ENCODE results near the gene NAA35. TPM values are rescaled to one million over a fixed set of nuclear protein-coding genes. Genes with fewer than 3 reads are reported as not detected.
A peak's percentile ranks its signal among the peaks of the same experiment; 100 is the strongest.

Gene NAA35
- total and polyA plus RNA-seq, 9 of the 15 experiments (the other 6 are each of a cell fraction or from before 2014, with no cell fraction given), result 17.7 to 43.9 (median 29.0) TPM

DNA sequence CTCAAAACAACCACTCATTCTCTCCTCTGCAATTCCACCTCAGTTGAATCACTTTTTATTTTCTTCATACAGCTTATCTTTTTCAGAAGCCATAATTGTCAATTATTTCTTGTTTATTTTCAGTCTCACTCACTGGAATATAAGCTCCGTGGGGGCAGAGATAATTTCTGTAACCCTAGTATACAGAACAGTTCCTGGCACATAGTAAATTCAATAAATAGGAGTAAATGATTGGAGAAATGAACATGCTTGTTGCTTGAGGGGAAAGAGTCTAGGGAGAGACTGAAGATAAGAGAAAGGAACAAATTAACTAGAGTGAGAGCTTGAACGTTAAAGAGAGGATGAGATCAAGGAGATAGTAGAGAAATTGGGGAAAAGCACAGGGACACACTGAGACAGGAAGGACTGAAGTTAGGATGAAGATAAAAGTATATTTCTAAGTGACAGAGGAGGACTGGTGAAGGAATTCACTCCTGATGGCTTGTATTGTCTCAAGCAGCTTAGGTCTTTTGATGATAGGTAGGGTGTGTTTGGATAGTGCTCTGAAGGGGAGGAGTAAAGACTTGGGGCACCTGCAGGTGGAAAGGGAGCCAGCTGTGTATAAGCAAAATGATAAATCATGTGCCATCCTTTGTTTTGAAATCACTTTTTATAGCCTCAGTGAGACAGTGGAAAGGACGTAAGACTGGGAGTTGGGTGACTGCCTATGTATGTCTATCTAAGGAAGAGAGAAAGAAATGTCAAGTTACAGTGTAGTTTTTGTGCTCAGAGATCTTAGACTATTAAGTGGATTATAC lies 2.2 kb downstream of the NAA35 start:
- Histone ChIP-seq H3K27ac (ENCODE audit: extremely low read depth, low read depth, low read length) (no peak overlapping the region; the same call in 1 of the 3 replicates), H3K9me1 (ENCODE audit: control insufficient read depth, insufficient read depth, low read length) (no peaks in the 10 kb centered on the region), H3K79me2 (ENCODE audit: control insufficient read depth, insufficient read depth, low read length) (peaks cover 74% of the 10 kb centered on the region), H4K20me1 (replicated peaks; ENCODE audit: control insufficient read depth, insufficient read depth, low read length) (0 out of 2 replicates have a peak, but pooled peaks cover 5% of the 10 kb centered on the region), H3K4me2 (ENCODE audit: insufficient read depth, low read length) (peak overlapping the region; percentile 55), H3K4me3 (no peak overlapping the region), H3K9me3 (replicated peaks; ENCODE audit: control insufficient read depth, insufficient read depth, low read depth, low read length) (no peaks in the 10 kb centered on the region), H2AFZ (ENCODE audit: low read depth, low read length) (no peak overlapping the region), H3K9ac (ENCODE audit: insufficient read depth in 1 of 2, low read depth in 2 of 2, low read length in 2 of 2) (peak overlapping the region in 1 of 2 experiments; percentile 18; a peak in 2 of 4 replicates), H3K36me3 (ENCODE audit: control insufficient read depth, insufficient read depth, low read length) (peaks cover 54% of the 10 kb centered on the region), H3K27me3 (ENCODE audit: control insufficient read depth in 2 of 2, insufficient read depth in 2 of 2, low read length in 2 of 2) (no peaks in the 10 kb centered on the region), H3K4me1 (replicated peaks in 1 of 2; ENCODE audit: control insufficient read depth in 2 of 2, insufficient read depth in 2 of 2, low read length in 2 of 2) (peaks cover 3 to 12% of the 10 kb centered on the region in 2 experiments; a peak in 3 of 5 replicates)
- WGBS (ENCODE audit: insufficient coverage, low coverage, missing lambda C conversion rate), result 32% methylated on average over 2 of the region's 3 CpGs
- ChIA-PET CTCF (ENCODE audit: low intra/inter-chr PET ratio) (no interaction called here), POLR2A (interaction anchor here (1.4 kb wide), 1 partner anchor 62 kb away, joined by 4 read pairs; no protein-coding TSS in a partner anchor)
- in situ Hi-C loops (cut with MboI), result no loop called here
- ATAC-seq, result no peak
- DNase-seq (ENCODE audit: extremely low read depth in 1 of 4, low spot score in 3 of 4), result no peak
- no TSS peak for BruUV-seq (replicated peaks)
- no peak for FAIRE-seq
- intact Hi-C loops (cut with micrococcal nuclease), result loop anchor here (10.0 kb wide), 1 partner anchor 412 kb away; the partner anchor contains the start of gene TUT7
- TF ChIP-seq, protein P1, sequence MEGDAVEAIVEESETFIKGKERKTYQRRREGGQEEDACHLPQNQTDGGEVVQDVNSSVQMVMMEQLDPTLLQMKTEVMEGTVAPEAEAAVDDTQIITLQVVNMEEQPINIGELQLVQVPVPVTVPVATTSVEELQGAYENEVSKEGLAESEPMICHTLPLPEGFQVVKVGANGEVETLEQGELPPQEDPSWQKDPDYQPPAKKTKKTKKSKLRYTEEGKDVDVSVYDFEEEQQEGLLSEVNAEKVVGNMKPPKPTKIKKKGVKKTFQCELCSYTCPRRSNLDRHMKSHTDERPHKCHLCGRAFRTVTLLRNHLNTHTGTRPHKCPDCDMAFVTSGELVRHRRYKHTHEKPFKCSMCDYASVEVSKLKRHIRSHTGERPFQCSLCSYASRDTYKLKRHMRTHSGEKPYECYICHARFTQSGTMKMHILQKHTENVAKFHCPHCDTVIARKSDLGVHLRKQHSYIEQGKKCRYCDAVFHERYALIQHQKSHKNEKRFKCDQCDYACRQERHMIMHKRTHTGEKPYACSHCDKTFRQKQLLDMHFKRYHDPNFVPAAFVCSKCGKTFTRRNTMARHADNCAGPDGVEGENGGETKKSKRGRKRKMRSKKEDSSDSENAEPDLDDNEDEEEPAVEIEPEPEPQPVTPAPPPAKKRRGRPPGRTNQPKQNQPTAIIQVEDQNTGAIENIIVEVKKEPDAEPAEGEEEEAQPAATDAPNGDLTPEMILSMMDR (IDR thresholded peaks at IDR 0.05 in 2 of 3, conservative IDR thresholded peaks at IDR 0.05 in 1 of 3; ENCODE audit: insufficient read depth in 2 of 3, low read depth in 1 of 3, low read length in 3 of 3), result no peak
- TF ChIP-seq, protein P2, sequence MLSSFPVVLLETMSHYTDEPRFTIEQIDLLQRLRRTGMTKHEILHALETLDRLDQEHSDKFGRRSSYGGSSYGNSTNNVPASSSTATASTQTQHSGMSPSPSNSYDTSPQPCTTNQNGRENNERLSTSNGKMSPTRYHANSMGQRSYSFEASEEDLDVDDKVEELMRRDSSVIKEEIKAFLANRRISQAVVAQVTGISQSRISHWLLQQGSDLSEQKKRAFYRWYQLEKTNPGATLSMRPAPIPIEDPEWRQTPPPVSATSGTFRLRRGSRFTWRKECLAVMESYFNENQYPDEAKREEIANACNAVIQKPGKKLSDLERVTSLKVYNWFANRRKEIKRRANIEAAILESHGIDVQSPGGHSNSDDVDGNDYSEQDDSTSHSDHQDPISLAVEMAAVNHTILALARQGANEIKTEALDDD (IDR thresholded peaks at IDR 0.05), result no peak
- TF ChIP-seq HDGF (IDR thresholded peaks at IDR 0.05) (no peak), CCAR2 (IDR thresholded peaks at IDR 0.05; ENCODE audit: low read depth, low read length) (no peak), TAF15 (IDR thresholded peaks at IDR 0.05; ENCODE audit: low read depth, low read length) (no peak), BHLHE40 (IDR thresholded peaks at IDR 0.05; ENCODE audit: low read length) (no peak), GABPB1 (CRISPR knock-in tag; IDR thresholded peaks at IDR 0.05) (no peak), TEAD1 (CRISPR knock-in tag; IDR thresholded peaks at IDR 0.05) (no peak)
- TF ChIP-seq, protein P3, sequence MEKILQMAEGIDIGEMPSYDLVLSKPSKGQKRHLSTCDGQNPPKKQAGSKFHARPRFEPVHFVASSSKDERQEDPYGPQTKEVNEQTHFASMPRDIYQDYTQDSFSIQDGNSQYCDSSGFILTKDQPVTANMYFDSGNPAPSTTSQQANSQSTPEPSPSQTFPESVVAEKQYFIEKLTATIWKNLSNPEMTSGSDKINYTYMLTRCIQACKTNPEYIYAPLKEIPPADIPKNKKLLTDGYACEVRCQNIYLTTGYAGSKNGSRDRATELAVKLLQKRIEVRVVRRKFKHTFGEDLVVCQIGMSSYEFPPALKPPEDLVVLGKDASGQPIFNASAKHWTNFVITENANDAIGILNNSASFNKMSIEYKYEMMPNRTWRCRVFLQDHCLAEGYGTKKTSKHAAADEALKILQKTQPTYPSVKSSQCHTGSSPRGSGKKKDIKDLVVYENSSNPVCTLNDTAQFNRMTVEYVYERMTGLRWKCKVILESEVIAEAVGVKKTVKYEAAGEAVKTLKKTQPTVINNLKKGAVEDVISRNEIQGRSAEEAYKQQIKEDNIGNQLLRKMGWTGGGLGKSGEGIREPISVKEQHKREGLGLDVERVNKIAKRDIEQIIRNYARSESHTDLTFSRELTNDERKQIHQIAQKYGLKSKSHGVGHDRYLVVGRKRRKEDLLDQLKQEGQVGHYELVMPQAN (IDR thresholded peaks at IDR 0.05; ENCODE audit: borderline replicate concordance), result no peak
- TF ChIP-seq, protein P4, sequence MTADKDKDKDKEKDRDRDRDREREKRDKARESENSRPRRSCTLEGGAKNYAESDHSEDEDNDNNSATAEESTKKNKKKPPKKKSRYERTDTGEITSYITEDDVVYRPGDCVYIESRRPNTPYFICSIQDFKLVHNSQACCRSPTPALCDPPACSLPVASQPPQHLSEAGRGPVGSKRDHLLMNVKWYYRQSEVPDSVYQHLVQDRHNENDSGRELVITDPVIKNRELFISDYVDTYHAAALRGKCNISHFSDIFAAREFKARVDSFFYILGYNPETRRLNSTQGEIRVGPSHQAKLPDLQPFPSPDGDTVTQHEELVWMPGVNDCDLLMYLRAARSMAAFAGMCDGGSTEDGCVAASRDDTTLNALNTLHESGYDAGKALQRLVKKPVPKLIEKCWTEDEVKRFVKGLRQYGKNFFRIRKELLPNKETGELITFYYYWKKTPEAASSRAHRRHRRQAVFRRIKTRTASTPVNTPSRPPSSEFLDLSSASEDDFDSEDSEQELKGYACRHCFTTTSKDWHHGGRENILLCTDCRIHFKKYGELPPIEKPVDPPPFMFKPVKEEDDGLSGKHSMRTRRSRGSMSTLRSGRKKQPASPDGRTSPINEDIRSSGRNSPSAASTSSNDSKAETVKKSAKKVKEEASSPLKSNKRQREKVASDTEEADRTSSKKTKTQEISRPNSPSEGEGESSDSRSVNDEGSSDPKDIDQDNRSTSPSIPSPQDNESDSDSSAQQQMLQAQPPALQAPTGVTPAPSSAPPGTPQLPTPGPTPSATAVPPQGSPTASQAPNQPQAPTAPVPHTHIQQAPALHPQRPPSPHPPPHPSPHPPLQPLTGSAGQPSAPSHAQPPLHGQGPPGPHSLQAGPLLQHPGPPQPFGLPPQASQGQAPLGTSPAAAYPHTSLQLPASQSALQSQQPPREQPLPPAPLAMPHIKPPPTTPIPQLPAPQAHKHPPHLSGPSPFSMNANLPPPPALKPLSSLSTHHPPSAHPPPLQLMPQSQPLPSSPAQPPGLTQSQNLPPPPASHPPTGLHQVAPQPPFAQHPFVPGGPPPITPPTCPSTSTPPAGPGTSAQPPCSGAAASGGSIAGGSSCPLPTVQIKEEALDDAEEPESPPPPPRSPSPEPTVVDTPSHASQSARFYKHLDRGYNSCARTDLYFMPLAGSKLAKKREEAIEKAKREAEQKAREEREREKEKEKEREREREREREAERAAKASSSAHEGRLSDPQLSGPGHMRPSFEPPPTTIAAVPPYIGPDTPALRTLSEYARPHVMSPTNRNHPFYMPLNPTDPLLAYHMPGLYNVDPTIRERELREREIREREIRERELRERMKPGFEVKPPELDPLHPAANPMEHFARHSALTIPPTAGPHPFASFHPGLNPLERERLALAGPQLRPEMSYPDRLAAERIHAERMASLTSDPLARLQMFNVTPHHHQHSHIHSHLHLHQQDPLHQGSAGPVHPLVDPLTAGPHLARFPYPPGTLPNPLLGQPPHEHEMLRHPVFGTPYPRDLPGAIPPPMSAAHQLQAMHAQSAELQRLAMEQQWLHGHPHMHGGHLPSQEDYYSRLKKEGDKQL (CRISPR knock-in tag; IDR thresholded peaks at IDR 0.05; ENCODE audit: borderline replicate concordance), result no peak
